GM12891 (cell line): ENCODE measurements around the gene TTC36.
"Not testable (repeated sequence)": the region's sequence is repeated elsewhere in the genome, so short reads cannot be mapped to it uniquely, and the experiment has no call there.

Source experiments
- DNase-seq: peaks from one replicate; pipeline ENCODE4 v3.0.0; 2011; ENCODE audit warnings: low spot score; ENCODE audit not compliant: insufficient read length
- FAIRE-seq: peaks from 2 replicates; lab custom pipeline; 2011; peaks lifted over from hg19 to GRCh38; lab: Jason Lieb, UNC
- PAX5 ChIP-seq: IDR thresholded peaks from 2 replicates; pipeline ENCODE4 v1.6.1; 2011; ENCODE audit warnings: low read length, moderate library complexity, mild to moderate bottlenecking; ENCODE audit not compliant: insufficient read depth, severe bottlenecking
- POLR2A ChIP-seq: IDR thresholded peaks from 2 replicates; pipeline ENCODE4 v1.6.1; 2011; ENCODE audit warnings: low read depth, low read length, control low read depth
- POLR2AphosphoS5 ChIP-seq: IDR thresholded peaks from 2 replicates; pipeline ENCODE4 v1.6.1; 2011; ENCODE audit warnings: low read depth, low read length, control low read depth
- POU2F2 ChIP-seq: IDR thresholded peaks from 2 replicates; pipeline ENCODE4 v1.6.1; 2011; ENCODE audit warnings: low read depth, mild to moderate bottlenecking, control low read depth, low read length, moderate library complexity
- SPI1 ChIP-seq: IDR thresholded peaks from 2 replicates; pipeline ENCODE4 v1.6.1; 2011; ENCODE audit warnings: low read depth, low read length, control low read depth
- TAF1 ChIP-seq: IDR thresholded peaks from 2 replicates; pipeline ENCODE4 v1.6.1; 2011; ENCODE audit warnings: low read depth, low read length, control low read depth

TTC36 gene

DNA sequence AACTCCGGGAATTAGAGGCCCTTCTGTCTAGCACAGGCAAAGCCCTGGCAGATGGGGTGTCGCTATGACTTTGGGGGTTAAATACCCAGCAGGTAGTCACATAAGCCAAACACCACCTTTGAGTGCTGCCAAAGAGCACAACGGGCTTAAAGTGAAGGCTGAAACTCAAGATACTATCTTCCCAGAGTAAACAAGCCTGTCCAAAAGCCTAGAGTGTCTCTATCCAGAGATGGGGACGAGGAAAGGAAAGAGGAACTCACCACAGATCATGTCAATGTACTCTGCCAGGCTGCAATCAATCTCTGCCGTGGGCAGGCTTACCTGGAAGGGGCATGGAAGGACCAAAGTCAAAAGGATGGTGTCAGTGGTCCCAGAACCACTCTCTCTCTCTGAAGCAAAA lies 18.3 kb downstream of the TTC36 start:
- no peak for FAIRE-seq
- no peak for TF ChIP-seq PAX5
- TF ChIP-seq POLR2AphosphoS5 = no peak
- TF ChIP-seq TAF1 = no peak
- no peak for TF ChIP-seq SPI1
- no peak for TF ChIP-seq POU2F2
- no peak for TF ChIP-seq POLR2A
- DNase-seq = no peak

DNA sequence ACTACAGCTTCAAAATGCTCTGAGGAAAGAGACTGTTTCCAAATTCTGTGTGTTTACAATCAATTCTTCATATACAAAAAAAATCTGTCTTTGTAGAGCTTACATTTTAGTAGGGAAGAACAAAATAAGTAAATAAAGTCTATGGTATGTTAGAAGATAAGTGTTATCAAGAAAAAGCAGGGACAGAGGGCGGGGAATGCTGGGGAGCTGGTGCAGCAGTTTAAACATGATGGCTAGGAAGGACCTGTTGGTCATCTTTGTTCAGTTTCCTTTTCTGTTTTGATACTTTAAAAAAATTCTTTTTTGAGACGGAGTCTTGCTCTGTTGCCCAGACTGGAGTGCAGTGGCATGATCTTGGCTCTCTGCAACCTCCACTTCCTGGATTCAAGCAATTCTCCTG lies 19.9 kb downstream of the TTC36 start:
- TF ChIP-seq POU2F2 (no peak), SPI1 (no peak), PAX5 (no peak)
- DNase-seq = no peak
- FAIRE-seq = no peak

DNA sequence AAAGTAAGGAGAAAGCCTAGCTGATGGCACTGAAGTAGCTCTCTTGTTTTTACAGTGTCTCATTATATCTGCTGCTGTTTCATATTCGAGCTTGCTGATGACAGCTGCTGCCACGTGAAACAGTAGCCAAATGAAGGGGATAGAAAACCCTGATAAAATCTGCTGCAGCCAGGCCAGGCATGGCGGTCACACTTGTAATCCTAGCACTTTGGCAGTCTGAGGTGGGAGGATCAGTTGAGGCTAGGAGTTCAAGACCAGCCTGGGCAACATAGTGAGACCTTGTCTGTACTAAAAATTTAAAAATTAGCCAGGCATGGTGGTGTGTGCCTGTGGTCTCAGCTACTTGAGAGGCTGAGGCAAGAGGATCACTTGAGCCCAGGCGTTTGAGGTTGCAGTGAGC lies 25.1 kb downstream of the TTC36 start:
- FAIRE-seq (no peak), DNase-seq (no peak)
- TF ChIP-seq POLR2A = no peak
- TF ChIP-seq TAF1 = no peak
- TF ChIP-seq SPI1 = no peak
- no peak for TF ChIP-seq PAX5
- no peak for TF ChIP-seq POU2F2
- TF ChIP-seq POLR2AphosphoS5 = no peak

DNA sequence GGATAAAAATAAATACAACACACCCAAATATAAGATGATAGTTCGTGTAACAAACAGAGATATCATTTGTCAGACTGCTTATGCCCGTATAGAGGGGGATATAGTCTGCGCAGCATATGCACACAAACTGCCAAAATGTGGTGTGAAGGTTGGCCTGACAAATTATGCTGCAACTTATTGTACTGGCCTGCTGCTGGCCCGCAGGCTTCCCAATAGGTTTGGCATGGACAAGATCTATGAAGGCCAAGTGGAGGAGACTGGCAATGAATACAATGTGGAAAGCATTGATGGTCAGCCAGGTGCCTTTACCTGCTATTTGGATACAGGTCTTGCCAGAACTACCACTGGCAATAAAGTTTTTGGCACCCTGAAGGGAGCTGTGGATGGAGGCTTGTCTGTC lies 33.5 kb downstream of the TTC36 start:
- no peak for TF ChIP-seq TAF1
- no peak for TF ChIP-seq PAX5
- no peak for TF ChIP-seq SPI1
- no peak for TF ChIP-seq POU2F2
- TF ChIP-seq POLR2A = no peak
- TF ChIP-seq POLR2AphosphoS5 = no peak
- DNase-seq (no peak), FAIRE-seq (no peak)

DNA sequence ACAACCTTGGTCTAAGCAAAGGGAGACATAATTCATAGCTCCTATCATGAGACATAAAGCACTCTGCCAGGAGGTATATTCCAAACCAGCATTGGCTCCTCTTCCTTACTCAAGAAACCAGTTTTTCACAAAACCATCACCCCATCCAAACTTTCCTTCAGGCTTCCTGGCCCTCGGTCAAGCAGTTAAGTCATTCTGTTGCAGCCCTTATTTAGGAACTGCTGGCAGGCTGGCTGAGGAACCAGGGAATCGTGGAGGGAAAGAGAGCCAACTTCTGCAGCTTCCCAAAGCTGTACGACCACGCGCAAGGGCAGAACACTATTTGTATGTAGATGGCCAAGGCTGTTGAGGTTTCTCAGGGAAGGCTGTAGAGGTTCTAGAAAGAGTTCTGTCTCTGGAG lies 37.8 kb downstream of the TTC36 start:
- TF ChIP-seq POLR2AphosphoS5 (no peak), TAF1 (no peak), SPI1 (no peak), POU2F2 (no peak), POLR2A (no peak), PAX5 (no peak)
- no peak for FAIRE-seq
- no peak for DNase-seq

DNA sequence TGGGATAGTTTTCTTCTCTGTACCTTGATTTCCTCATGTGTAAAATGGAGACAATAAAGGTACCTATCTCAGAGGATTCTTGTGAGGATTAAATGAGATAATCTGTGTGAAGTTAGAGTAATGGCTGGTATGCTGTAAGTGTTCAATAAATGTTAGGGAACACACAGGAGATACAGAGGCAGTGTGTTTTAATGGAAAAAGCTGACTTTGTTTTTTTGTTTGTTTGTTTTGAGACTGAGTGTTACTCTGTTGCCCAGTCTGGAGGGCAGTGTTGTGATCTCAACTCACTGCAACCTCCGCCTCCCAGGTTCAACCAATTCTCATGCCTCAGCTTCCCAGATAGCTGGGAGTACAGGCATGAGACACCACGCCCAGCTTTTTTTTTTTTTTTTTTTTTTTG lies 42.4 kb downstream of the TTC36 start:
- FAIRE-seq (no peak), DNase-seq (no peak)
- TF ChIP-seq POLR2A = no peak
- no peak for TF ChIP-seq POU2F2
- TF ChIP-seq TAF1 = no peak
- no peak for TF ChIP-seq PAX5
- TF ChIP-seq SPI1 = no peak

DNA sequence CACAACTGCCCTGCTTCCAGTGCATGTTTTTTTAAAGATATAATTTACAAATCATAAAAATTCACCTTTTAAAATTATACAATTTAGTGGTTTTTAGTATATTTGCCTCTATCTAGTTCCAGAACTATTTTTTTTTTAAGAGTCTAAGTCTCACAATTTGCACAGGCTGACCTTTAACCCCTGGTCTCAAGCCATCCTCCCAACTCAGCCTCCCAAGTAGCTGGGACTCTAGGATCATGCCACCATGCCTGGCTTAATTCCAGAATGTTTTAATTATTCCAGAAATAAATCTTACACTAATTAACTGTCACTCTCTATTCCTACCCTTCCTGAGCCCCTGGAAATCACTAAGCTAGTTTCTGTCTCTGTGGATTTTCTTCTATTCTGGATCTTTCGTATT lies 43.5 kb downstream of the TTC36 start:
- FAIRE-seq (no peak), DNase-seq (no peak)
- TF ChIP-seq TAF1 (no peak), SPI1 (no peak), POLR2A (no peak), POLR2AphosphoS5 (no peak), PAX5 (no peak), POU2F2 (no peak)

DNA sequence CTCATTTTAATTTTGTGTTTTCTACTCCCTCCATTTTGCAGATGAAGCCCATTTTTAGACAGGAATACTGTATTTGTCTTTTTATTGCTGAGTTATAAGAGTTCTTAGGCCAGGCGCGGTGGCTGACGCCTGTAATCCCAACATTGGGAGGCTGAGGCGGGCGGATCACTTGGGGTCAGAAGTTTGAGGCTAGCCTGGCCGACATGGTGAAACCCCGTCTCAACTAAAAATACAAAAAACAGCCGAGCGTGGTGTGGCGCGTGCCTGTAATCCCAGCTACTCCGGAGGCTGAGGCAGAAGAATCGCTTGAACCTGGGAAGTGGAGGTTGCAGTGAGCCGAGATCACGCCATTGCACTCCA lies 44.4 kb downstream of the TTC36 start:
- FAIRE-seq, DNase-seq: not testable (repeated sequence)

DNA sequence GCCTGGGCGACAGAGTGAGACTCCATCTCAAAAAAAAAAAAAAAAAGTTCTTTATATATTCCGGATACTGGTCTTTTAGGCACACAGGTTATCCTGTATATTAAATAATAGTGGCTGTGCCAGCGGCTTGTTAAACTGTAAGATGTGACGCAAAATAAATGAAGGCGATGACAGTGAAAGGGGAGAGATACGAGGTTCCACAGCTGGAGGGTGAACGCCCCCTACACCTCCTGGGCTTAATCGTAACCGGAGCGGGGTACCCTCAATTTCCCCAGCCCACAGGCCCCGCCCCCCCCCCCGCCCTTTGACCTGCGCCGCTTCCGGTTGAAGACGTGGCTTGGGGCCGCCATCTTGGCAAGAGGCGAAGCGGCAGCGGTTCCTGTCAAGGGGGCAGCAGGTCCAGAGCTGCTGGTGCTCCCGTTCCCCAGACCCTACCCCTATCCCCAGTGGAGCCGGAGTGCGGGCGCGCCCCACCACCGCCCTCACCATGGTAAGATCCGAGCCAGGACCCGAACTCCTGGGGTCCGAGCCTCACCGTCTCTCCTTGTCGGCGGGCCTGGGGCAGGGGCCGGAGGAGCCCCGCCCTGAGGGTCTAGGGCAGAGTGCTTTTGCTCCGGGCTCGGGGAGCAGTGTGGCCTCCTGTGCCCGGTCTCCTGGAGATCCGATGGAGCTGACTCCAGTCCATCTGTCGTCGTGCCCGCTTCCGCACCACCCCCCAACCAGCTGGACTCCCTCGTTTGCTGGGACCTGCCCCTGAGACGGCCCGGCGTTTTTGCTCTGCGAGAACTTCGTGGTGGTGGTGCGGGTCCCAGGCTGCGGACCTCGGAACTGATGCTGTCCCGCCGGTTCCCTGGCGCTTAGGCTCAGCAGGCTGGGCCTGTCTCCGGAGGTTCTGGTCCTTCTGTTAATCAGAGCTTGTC lies 45.0 kb downstream of the TTC36 start, which contains the start of gene ARCN1:
Gene ARCN1 (plus strand): TSS at position 349 of the 920 bp plus-strand sequence. CDS start 139 bp downstream, at position 488.
- TF ChIP-seq PAX5 (no peak), POLR2AphosphoS5 (peak; percentile 90; the same call in 1 of the 2 replicates), POU2F2 (peak; percentile 69; the same call in 1 of the 2 replicates), POLR2A (peak; percentile 87), TAF1 (peak; percentile 75)
- DNase-seq = peak; percentile 75
- peak; percentile 69 for FAIRE-seq

DNA sequence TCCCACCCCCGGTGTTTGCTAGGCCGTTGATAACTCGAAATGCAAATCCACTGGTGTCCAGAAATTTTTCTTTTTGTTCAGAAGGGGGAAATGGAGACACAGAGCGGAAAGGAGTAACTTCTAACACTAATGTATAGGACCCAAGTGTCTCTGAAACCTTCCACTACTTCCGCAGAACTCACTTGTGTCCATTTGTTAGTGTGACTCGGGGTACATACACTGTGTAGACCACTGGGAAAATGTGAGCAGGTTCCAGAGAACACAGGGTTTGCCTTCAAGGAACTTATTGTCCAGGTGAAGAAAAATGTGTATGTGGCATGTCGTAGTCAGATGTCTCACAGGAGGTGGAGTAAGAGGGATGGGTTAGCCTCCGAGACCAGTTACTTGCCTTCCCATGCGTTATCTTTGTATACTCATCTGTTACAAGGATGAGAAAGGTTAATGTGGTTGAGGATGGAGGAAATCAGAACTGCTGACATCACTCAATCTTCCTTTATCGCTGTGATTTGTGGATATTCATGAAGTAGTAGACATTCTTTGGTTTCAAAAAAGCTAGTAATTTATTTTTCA lies 45.8 kb downstream of the TTC36 start:
- peak; percentile 59 for FAIRE-seq
- no peak for DNase-seq

More for the DNA sequence above, 45.8 kb downstream of the TTC36 start:
- TF ChIP-seq POLR2A (0 out of 2 replicates have a peak, but pooled peaks have one; percentile 15), PAX5 (no peak), POLR2AphosphoS5 (peak; percentile 26; the same call in 1 of the 2 replicates), POU2F2 (no peak), SPI1 (no peak), TAF1 (no peak)
